Endothelial cell (in vitro differentiated cells): ENCODE data around the gene SLC20A1. TPM values are rescaled to one million over a fixed set of nuclear protein-coding genes. Genes with fewer than 3 reads are reported as not detected.

Experiments used
- DNase-seq: peaks from one replicate; pipeline ENCODE4 v3.0.0; 2021; ENCODE audit warnings: low spot score
- H3K27ac Mint-ChIP-seq: one replicate; pipeline ENCODE4 v1.8.0; 2021; ENCODE audit warnings: mixed read lengths, inconsistent platforms; ENCODE audit not compliant: unreplicated experiment
- H3K27me3 Mint-ChIP-seq: one replicate; pipeline ENCODE4 v1.8.0; 2021; ENCODE audit warnings: mild to moderate bottlenecking, moderate library complexity, mixed read lengths, inconsistent platforms; ENCODE audit not compliant: unreplicated experiment
- H3K36me3 Mint-ChIP-seq: one replicate; pipeline ENCODE4 v1.8.0; 2021; ENCODE audit warnings: mild to moderate bottlenecking, low read depth, mixed read lengths, inconsistent platforms; ENCODE audit not compliant: unreplicated experiment
- H3K4me1 Mint-ChIP-seq: one replicate; pipeline ENCODE4 v1.8.0; 2021; ENCODE audit warnings: mild to moderate bottlenecking, mixed read lengths, inconsistent platforms; ENCODE audit not compliant: unreplicated experiment
- H3K4me3 Mint-ChIP-seq: one replicate; pipeline ENCODE4 v1.8.0; 2021; ENCODE audit warnings: mild to moderate bottlenecking, mixed read lengths, inconsistent platforms; ENCODE audit not compliant: unreplicated experiment
- H3K9me3 Mint-ChIP-seq: one replicate; pipeline ENCODE4 v1.8.0; 2021; ENCODE audit warnings: mixed read lengths, inconsistent platforms; ENCODE audit not compliant: unreplicated experiment
- total RNA-seq: library from RNA; stranded (reverse); fragmentation: NEBNext Ultra II Directional; extraction: Animal tissue kit (Norgen Biotek cat#: 25700); gene quantifications from one replicate; pipeline ENCODE4 v1.2.1, GENCODE V29; 2021; ENCODE audit not compliant: unreplicated experiment
- TF ChIP-seq, protein P1 (sequence below): fragments of 200-600 bp; sonication (generic); IDR thresholded peaks from one replicate; pipeline ENCODE4 v1.5.0; 2021; ENCODE audit warnings: antibody characterized with exemption; ENCODE audit not compliant: unreplicated experiment

The SLC20A1 gene
- total RNA-seq, 1 donor from 2014 or later: 255 TPM

- Mint-ChIP-seq H3K36me3 (no peaks in the 10 kb centered on the region), H3K27ac (no peak overlapping the region), H3K9me3 (no peaks in the 10 kb centered on the region), H3K27me3 (peaks cover 6% of the 10 kb centered on the region), H3K4me1 (peaks cover 26% of the 10 kb centered on the region), H3K4me3 (no peak overlapping the region)
- DNase-seq: no peak
- TF ChIP-seq, protein P1, sequence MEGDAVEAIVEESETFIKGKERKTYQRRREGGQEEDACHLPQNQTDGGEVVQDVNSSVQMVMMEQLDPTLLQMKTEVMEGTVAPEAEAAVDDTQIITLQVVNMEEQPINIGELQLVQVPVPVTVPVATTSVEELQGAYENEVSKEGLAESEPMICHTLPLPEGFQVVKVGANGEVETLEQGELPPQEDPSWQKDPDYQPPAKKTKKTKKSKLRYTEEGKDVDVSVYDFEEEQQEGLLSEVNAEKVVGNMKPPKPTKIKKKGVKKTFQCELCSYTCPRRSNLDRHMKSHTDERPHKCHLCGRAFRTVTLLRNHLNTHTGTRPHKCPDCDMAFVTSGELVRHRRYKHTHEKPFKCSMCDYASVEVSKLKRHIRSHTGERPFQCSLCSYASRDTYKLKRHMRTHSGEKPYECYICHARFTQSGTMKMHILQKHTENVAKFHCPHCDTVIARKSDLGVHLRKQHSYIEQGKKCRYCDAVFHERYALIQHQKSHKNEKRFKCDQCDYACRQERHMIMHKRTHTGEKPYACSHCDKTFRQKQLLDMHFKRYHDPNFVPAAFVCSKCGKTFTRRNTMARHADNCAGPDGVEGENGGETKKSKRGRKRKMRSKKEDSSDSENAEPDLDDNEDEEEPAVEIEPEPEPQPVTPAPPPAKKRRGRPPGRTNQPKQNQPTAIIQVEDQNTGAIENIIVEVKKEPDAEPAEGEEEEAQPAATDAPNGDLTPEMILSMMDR: no peak
Measured at GRCh38 chr2:112636605-112637288, 9.0 kb upstream of the SLC20A1 start.

DNA sequence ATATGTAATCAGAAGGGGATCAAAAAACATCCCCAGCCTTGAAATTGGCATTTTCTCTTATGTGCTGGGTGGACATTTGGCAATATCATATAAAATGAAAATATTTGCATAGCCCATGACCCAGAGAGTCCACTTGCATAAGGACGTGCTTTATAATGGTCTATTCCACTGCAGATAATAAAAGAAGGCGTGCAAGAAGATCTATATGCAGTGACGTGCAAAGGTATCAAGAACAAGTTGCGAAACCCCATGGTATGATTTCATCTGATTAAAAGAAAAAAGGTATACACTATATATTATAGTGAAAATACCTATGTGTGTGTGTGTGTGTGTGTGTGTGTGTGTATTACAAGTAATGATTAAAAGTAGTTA lies 8.5 kb upstream of the SLC20A1 start:
- DNase-seq: no peak
- Mint-ChIP-seq H3K4me3 (no peak overlapping the region), H3K27ac (no peak overlapping the region), H3K4me1 (peaks cover 25% of the 10 kb centered on the region), H3K36me3 (no peaks in the 10 kb centered on the region), H3K27me3 (peaks cover 6% of the 10 kb centered on the region), H3K9me3 (no peaks in the 10 kb centered on the region)
- TF ChIP-seq, protein P1: no peak

DNA sequence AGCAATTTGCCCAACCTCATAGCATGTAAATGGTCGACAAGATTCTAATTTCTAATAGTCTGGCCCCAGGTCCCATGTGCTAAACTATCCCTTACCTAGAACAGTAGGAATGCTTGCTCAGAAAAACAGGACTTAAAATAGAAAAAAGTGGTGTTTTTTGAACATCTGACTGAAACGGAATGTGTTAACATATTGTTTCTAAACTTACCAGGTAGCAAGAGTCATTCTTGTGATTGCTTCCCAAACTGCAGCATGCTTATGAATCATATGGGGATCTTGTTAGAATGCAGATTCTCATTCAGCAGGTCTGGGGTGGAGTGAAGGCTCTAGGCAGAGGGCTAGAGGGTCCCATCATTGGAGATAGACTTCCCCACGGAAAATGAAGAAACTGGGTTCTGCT lies 5.8 kb upstream of the SLC20A1 start:
- Mint-ChIP-seq H3K9me3 (no peaks in the 10 kb centered on the region), H3K4me1 (peaks cover 50% of the 10 kb centered on the region), H3K27me3 (peaks cover 6% of the 10 kb centered on the region), H3K36me3 (no peaks in the 10 kb centered on the region), H3K27ac (no peak overlapping the region), H3K4me3 (no peak overlapping the region)
- TF ChIP-seq, protein P1: no peak
- no peak for DNase-seq

DNA sequence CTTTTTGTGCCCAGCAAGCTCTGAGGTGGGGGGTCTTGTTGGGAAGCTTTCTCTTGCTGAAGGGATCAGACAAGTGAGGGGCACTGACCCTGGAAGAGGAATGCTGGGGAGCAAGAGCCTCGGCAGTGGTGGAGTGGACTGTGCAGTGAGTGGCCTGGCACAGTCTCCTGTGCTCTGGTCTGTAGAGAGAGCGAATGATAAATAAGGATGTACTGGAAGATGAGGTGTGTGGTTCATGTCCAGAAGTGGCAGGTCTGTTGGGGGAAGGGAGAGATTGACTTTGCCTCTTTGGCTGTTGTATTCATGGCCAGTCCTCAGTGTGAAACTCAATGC lies 5.3 kb upstream of the SLC20A1 start:
- Mint-ChIP-seq H3K27me3 (peaks cover 3% of the 10 kb centered on the region), H3K9me3 (no peaks in the 10 kb centered on the region), H3K27ac (no peak overlapping the region), H3K4me1 (peaks cover 51% of the 10 kb centered on the region), H3K36me3 (no peaks in the 10 kb centered on the region), H3K4me3 (no peak overlapping the region)
- TF ChIP-seq, protein P1: no peak
- DNase-seq: no peak

- TF ChIP-seq, protein P1: no peak
- DNase-seq: no peak
- H3K36me3 Mint-ChIP-seq: no peaks in the 10 kb centered on the region
- no peak overlapping the region for H3K27ac Mint-ChIP-seq
- no peaks in the 10 kb centered on the region for H3K27me3 Mint-ChIP-seq
- no peak overlapping the region for H3K4me3 Mint-ChIP-seq
- peaks cover 46% of the 10 kb centered on the region for H3K4me1 Mint-ChIP-seq
- H3K9me3 Mint-ChIP-seq: no peaks in the 10 kb centered on the region
Measured at GRCh38 chr2:112640800-112641675, 4.7 kb upstream of the SLC20A1 start.
